AG10803 (cell line): Measurements from ENCODE around the gene CELSR1.
A peak's percentile ranks its signal among the peaks of the same experiment; 100 is the strongest.

ENCODE experiments used
- DNase-seq: peaks from one replicate; pipeline ENCODE4 v3.0.0; 2010; ENCODE audit warnings: low read depth
- H3K4me3 ChIP-seq: 2 replicates; pipeline ENCODE4 v1.5.1; 2011; ENCODE audit warnings: mild to moderate bottlenecking, low read length, control low read depth
- CTCF ChIP-seq: conservative IDR thresholded peaks from 2 replicates; pipeline ENCODE4 v1.5.1; 2011; ENCODE audit warnings: mild to moderate bottlenecking, low read length, control low read depth, inconsistent platforms

The CELSR1 gene

DNA sequence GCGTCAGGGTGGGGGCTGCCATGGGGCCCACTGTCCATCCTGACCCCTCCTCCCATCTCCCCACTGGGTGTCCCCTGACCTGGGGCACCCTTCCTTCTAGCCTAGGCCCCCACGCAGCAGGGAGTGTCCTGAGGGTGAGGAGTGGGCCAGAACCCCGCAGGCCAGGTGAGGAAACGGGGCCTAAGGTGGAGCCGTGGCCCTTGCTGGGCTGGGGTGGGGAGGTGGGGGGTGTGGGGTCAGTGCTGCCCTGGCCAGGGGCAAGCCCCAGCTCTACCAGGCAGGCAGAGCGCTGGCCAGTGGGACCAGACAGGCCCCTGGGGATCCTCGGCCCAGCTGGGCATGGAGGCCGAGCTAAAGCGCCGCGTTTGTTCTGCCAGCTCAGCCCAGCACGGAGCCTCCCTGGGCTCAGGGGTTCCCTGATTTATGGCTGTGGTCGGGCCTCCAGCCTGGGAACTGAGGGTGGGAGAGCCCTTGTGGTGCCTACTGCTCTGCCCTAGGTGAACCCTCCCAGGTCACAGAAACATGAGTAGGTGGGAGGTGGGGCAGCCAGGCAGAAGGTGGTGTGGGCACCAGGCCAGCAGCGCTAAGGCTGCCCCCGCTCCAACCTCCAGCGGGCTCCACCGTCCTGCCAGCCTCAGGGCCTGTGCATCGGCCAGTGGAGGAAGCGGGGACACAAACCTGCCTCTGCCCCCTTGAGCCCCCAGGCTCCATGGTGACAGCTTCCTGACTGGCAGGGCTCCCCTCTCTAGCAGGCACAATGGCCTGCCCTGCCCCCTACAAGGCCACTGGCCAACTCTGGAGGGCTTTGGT is 179.5 kb downstream of the CELSR1 start:
- H3K4me3 ChIP-seq: no peak overlapping the region
- DNase-seq: no peak
- no peak for TF ChIP-seq CTCF

GRCh38 chr22:46356496-46357480 is 180.6 kb downstream of the CELSR1 start:
- TF ChIP-seq CTCF: no peak
- DNase-seq: no peak
- H3K4me3 ChIP-seq: no peak overlapping the region

DNA sequence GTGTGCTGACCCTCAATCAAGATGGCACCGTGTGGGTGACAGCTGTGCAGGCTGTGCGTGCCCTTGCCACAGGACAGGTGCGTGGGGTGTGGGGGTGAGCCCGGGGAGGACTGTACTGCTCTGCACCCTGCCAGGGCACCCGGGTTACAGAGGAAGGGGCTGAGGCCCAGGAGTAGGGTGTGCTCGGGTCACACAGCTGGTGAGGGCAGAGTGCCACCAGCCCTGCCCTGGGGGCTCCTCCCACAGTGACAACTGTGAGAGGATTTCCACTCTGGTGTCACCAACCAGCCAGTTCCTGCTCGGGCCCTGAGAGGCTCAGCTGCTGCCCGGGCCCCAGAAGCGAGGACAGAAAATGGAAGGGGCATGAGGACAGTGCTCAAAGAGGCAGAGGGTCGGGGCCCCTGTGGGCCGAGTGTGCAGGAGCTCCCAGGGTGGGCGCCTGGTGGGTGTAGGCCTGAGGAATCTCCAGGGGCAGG is 181.4 kb downstream of the CELSR1 start:
- no peak for DNase-seq
- H3K4me3 ChIP-seq: no peak overlapping the region
- TF ChIP-seq CTCF: no peak

GRCh38 chr22:46355369-46355995 is 181.9 kb downstream of the CELSR1 start:
- peak; percentile 78 for TF ChIP-seq CTCF
- peak; percentile 54 for DNase-seq
- H3K4me3 ChIP-seq: no peak overlapping the region

DNA sequence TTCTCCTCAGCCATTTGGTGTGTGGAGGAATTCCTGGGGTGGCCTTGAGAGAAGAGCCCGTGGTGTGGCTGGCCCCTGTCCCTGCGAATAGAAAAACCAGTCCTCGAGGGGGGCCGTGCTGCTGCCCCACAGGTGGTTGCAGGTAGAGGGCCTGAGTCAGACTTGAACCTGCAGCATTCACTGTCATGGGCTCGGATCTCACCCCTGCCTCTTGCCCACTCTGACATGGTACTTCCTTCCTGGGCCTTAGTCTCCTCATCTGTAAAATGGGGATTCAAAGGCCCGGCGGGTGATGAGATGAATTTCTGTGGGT is 182.5 kb downstream of the CELSR1 start:
- no peak for TF ChIP-seq CTCF
- H3K4me3 ChIP-seq: no peak overlapping the region
- DNase-seq: no peak

DNA sequence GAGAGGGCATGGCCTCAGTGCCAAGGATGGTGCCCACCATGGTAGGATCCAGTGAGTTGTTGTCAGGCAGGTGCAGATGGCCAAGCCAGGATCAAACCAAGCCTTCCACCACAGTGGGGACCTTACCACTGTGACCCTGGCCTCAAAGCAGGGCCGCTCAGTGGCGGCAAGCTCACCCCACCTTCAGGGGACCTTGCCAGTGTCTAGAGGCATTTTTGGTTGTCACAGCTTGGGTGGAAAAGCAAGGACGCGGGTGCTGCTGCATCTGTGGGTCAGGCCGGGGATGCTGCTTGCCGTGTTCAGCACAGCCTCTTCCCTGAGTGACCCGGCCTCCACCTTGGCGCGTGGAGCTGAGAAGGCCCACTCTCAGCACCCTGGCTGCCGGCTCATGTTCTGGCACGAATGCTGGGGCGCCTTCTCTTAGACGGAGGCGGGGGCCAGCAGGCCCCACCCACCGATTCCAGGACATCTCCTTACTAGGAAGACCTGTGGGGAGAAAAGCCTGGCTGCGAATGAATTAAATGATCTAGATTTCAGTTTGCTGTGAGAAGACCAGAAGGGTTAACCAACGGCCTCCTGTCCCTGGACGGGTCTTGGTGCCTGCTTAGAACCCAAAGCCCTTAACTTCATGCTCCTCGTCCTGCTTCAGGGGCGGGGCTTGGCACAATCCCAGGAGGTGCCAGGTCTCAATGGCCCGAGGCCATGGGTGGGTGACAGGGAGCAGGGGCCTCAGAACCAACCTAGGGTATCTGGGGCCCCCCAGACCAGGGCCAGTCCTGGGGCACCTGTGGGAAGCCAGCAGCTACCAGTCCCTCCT is 183.0 kb downstream of the CELSR1 start:
- H3K4me3 ChIP-seq: no peak overlapping the region
- no peak for DNase-seq
- TF ChIP-seq CTCF: no peak
